GM23248 (cell line): Measurements from ENCODE around the gene AKAP9. TPM values are rescaled to one million over a fixed set of nuclear protein-coding genes. Genes with fewer than 3 reads are reported as not detected.

Experiments
- DNase-seq: peaks from one replicate; pipeline ENCODE4 v3.0.0-alpha.2; 2015
- H2AFZ ChIP-seq: fragments of 200-600 bp; sonication (generic); 2 replicates; pipeline ENCODE4 v1.6.1; 2016; ENCODE audit warnings: antibody characterized with exemption
- H3F3A ChIP-seq: fragments of 200-600 bp; sonication (generic); 2 replicates; pipeline ENCODE4 v1.6.1; 2016; ENCODE audit warnings: mild to moderate bottlenecking, antibody characterized with exemption, mixed run types; ENCODE audit not compliant: insufficient read depth
- H3K27ac ChIP-seq: fragments of 200-600 bp; sonication (generic); 2 replicates; pipeline ENCODE4 v1.5.1; 2016; ENCODE audit warnings: mild to moderate bottlenecking
- H3K27me3 ChIP-seq: fragments of 200-600 bp; sonication (generic); replicated peaks from 2 replicates; pipeline ENCODE4 v1.6.1; 2016; ENCODE audit warnings: mild to moderate bottlenecking; ENCODE audit not compliant: insufficient read depth
- H3K36me3 ChIP-seq: fragments of 200-600 bp; sonication (generic); 2 replicates; pipeline ENCODE4 v1.6.1; 2016; ENCODE audit warnings: low read depth, mild to moderate bottlenecking
- H3K4me1 ChIP-seq: fragments of 200-600 bp; sonication (generic); 2 replicates; pipeline ENCODE4 v1.6.1; 2016; ENCODE audit warnings: mild to moderate bottlenecking; ENCODE audit not compliant: insufficient read depth
- H3K4me2 ChIP-seq: fragments of 200-600 bp; sonication (generic); one replicate; pipeline ENCODE4 v1.6.1; 2016; ENCODE audit warnings: mild to moderate bottlenecking; ENCODE audit not compliant: unreplicated experiment
- H3K4me3 ChIP-seq: fragments of 200-600 bp; sonication (generic); 2 replicates; pipeline ENCODE4 v1.5.1; 2016; ENCODE audit warnings: mild to moderate bottlenecking
- H3K79me2 ChIP-seq: fragments of 200-600 bp; sonication (generic); 2 replicates; pipeline ENCODE4 v1.6.1; 2016; ENCODE audit warnings: mild to moderate bottlenecking; ENCODE audit not compliant: insufficient read depth
- H3K9ac ChIP-seq: fragments of 200-600 bp; sonication (generic); 2 replicates; pipeline ENCODE4 v1.6.1; 2016; ENCODE audit warnings: mild to moderate bottlenecking
- H3K9me2 ChIP-seq: fragments of 200-600 bp; sonication (generic); 2 replicates; pipeline ENCODE4 v1.6.1; 2016; ENCODE audit warnings: mixed run types, mild to moderate bottlenecking, moderate library complexity; ENCODE audit not compliant: insufficient read depth
- H3K9me3 ChIP-seq: fragments of 200-600 bp; sonication (generic); one replicate; pipeline ENCODE4 v1.6.1; 2017; ENCODE audit warnings: low read depth
- H4K20me1 ChIP-seq: fragments of 200-600 bp; sonication (generic); 2 replicates; pipeline ENCODE4 v1.6.0; 2016; ENCODE audit not compliant: insufficient read depth
- EZH2 ChIP-seq: fragments of 200-600 bp; sonication (generic); IDR thresholded peaks from 2 replicates; pipeline ENCODE4 v1.6.1; 2018; ENCODE audit warnings: antibody characterized with exemption, mild to moderate bottlenecking; ENCODE audit not compliant: insufficient read depth, poor library complexity, severe bottlenecking
- EZH2phosphoT487 ChIP-seq: fragments of 200-600 bp; sonication (generic); IDR thresholded peaks from 2 replicates; pipeline ENCODE4 v1.6.1; 2018; ENCODE audit warnings: antibody characterized with exemption, moderate library complexity, mild to moderate bottlenecking, low read depth; ENCODE audit not compliant: insufficient read depth
- WGBS, 2 experiments: methylation state at CpG; one replicate each; pipeline ENCODE4 v1.1.6; 2015 to 2017; ENCODE audit warnings: low lambda C conversion rate in 2 of 2, low coverage in 1 of 2; ENCODE audit errors: missing lambda C conversion rate in 2 of 2; 5-methylcytosine and 5-hydroxymethylcytosine counted together
- in situ Hi-C: fragments of 300-500 bp; cut with MboI; formaldehyde crosslinking; loops from 2 replicates; pipeline ENCODE4 v1.15.0; 2020
- polyA plus RNA-seq: library from polyadenylated mRNA; unstranded; fragments of >200 nt; fragmentation: Nextera tagmentation; extraction: Ambion mirVana; gene quantifications from 2 replicates; pipeline ENCODE4 v1.2.1, GENCODE V29; 2016
- total RNA-seq: library from RNA; depleted of rRNA; stranded (reverse); fragments of >200 nt; shearing (Covaris generic); gene quantifications from 2 replicates; pipeline ENCODE4 v1.2.3, GENCODE V29; 2014; rRNA removed

The AKAP9 gene
- total and polyA plus RNA-seq, 2 experiments from 2014 or later = 24.1 to 38.8 TPM

GRCh38 chr7:92150450-92151017, 209.9 kb downstream of the AKAP9 start:
- Histone ChIP-seq H3K4me1 (no peaks in the 10 kb centered on the region), H4K20me1 (no peaks in the 10 kb centered on the region), H3K27ac (no peak overlapping the region), H3K79me2 (no peaks in the 10 kb centered on the region), H3K4me3 (no peak overlapping the region), H3K4me2 (no peak overlapping the region), H2AFZ (no peak overlapping the region), H3K36me3 (no peaks in the 10 kb centered on the region), H3K9me3 (no peaks in the 10 kb centered on the region), H3F3A (no peaks in the 10 kb centered on the region), H3K9me2 (no peaks in the 10 kb centered on the region), H3K27me3 (no peaks in the 10 kb centered on the region), H3K9ac (no peak overlapping the region)
- 79 to 81% methylated on average over 1 of the region's 1 CpG for WGBS, 2 experiments
- DNase-seq = no peak
- in situ Hi-C loops = no loop called here
- TF ChIP-seq EZH2phosphoT487 = no peak
- no peak for TF ChIP-seq EZH2

- Histone ChIP-seq H3K27ac (no peak overlapping the region), H3K4me2 (no peak overlapping the region), H3K4me1 (peaks cover 13% of the 10 kb centered on the region), H3K27me3 (no peaks in the 10 kb centered on the region), H3K79me2 (no peaks in the 10 kb centered on the region), H3K4me3 (no peak overlapping the region), H2AFZ (no peak overlapping the region), H3K9me2 (no peaks in the 10 kb centered on the region), H3K9me3 (no peaks in the 10 kb centered on the region), H3F3A (peaks cover 7% of the 10 kb centered on the region), H3K9ac (no peak overlapping the region), H3K36me3 (no peaks in the 10 kb centered on the region), H4K20me1 (no peaks in the 10 kb centered on the region)
- no peak for TF ChIP-seq EZH2phosphoT487
- no peak for TF ChIP-seq EZH2
- WGBS, 2 experiments = 85 to 89% methylated on average over 1 of the region's 1 CpG
- peak; percentile 2 for DNase-seq
- in situ Hi-C loops = no loop called here
Observed at GRCh38 chr7:92155108-92155739, 214.6 kb downstream of the AKAP9 start.

- DNase-seq = peak; percentile 7
- TF ChIP-seq EZH2phosphoT487 (no peak), EZH2 (no peak)
- no peak overlapping the region for H2AFZ ChIP-seq
- in situ Hi-C loops = no loop called here
- no peak overlapping the region for H3K4me3 ChIP-seq
- H3K36me3 ChIP-seq = no peaks in the 10 kb centered on the region
- no peaks in the 10 kb centered on the region for H4K20me1 ChIP-seq
- H3K9me2 ChIP-seq = no peaks in the 10 kb centered on the region
- H3K27me3 ChIP-seq = no peaks in the 10 kb centered on the region
- no peaks in the 10 kb centered on the region for H3K9me3 ChIP-seq
- no peaks in the 10 kb centered on the region for H3K79me2 ChIP-seq
- no peak overlapping the region for H3K4me2 ChIP-seq
- no peak overlapping the region for H3K9ac ChIP-seq
- peaks cover 7% of the 10 kb centered on the region for H3F3A ChIP-seq
- no peak overlapping the region for H3K27ac ChIP-seq
- H3K4me1 ChIP-seq = peaks cover 13% of the 10 kb centered on the region
Observed at GRCh38 chr7:92156990-92157389, 216.3 kb downstream of the AKAP9 start.

- DNase-seq = peak; percentile 93
- peak overlapping the region; percentile 9; the same call in 1 of the 2 replicates for H2AFZ ChIP-seq
- H3F3A ChIP-seq = peaks cover 7% of the 10 kb centered on the region
- H3K9me2 ChIP-seq = no peaks in the 10 kb centered on the region
- in situ Hi-C loops = no loop called here
- H3K4me2 ChIP-seq = peak overlapping the region; percentile 66
- peak overlapping the region; percentile 60 for H3K27ac ChIP-seq
- no peaks in the 10 kb centered on the region for H3K9me3 ChIP-seq
- H3K36me3 ChIP-seq = no peaks in the 10 kb centered on the region
- WGBS, 2 experiments = 31 to 34% methylated on average over 3 of the region's 3 CpGs
- H3K4me1 ChIP-seq = peaks cover 13% of the 10 kb centered on the region
- no peaks in the 10 kb centered on the region for H4K20me1 ChIP-seq
- peak overlapping the region; percentile 27 for H3K4me3 ChIP-seq
- H3K9ac ChIP-seq = no peak overlapping the region
- no peaks in the 10 kb centered on the region for H3K79me2 ChIP-seq
- H3K27me3 ChIP-seq = no peaks in the 10 kb centered on the region
- TF ChIP-seq EZH2 = no peak
- no peak for TF ChIP-seq EZH2phosphoT487
Observed at GRCh38 chr7:92158660-92159575, 218.3 kb downstream of the AKAP9 start.

Other genes with a start within 250 kb of the AKAP9 start
- gene MTERF1, start 60.2 kb upstream of the AKAP9 start, total RNA-seq = 4.0 and 7.1 TPM in 2 replicates
- gene MTERF1, start 60.2 kb upstream of the AKAP9 start, polyA plus RNA-seq = 9.2 and 9.7 TPM in 2 replicates
- 64.6 and 67.8 TPM in 2 replicates for gene CYP51A1, start 193.6 kb downstream of the AKAP9 start, total RNA-seq
- gene CYP51A1, start 193.6 kb downstream of the AKAP9 start, polyA plus RNA-seq = 65.6 and 67.2 TPM in 2 replicates
- not detected in 2 replicates for gene LRRD1, start 238.3 kb downstream of the AKAP9 start, total RNA-seq
- not detected in 2 replicates for gene LRRD1, start 238.3 kb downstream of the AKAP9 start, polyA plus RNA-seq